Measurements from ENCODE around the gene CES1.
"Not testable (repeated sequence)": the region's sequence is repeated elsewhere in the genome, so short reads cannot be mapped to it uniquely, and the experiment has no call there.

CES1 gene

DNA sequence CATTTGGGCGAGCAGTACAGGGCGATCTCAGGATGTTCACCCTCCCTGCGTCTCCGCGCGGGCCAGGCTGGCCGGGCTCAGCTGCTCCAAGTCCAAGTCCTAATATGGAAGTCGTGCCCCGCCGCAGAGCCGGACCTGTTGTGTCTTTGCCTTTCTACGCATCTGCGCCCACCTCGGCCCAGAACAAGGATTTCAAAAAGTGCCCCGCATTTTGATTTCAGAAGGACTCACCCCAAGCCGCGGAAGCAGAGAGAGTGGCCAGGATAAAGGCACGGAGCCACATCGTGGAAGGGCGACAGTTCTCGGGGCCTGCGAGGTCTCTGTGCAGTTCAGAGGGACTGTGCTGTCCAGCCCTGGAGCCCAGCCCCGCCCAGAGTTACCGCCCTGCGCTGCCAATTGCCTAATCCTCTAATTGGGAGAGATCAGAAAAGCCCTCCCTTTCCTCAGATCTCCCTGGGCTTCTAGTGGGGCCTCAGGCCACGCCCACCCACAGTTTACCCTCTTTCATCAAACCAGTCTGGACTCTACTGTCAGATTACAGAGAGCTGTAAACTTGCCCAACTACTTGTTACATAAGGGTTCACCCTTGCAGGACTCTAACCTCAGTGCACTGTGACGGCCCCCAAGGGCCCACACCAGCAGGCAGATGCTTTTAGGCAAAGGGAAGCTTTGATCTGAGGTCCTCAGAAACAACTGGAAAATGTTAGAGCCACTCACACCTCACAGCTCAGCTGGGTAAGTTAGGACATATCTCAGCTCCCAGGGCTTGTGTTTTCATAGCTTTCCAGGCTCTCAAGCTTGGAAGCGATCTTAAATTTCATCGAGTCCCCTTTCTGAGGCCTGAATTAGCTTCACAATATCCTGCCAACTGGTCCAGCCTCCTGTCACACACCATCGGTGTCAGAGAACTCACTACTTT is at the start of gene CES1:
Gene CES1 (minus strand): TSS at position 324 of the 919 bp plus-strand sequence. CDS start 41 bp downstream, at position 283.
- peak in 2 of 10 donors; percentile 71 to 83 for DNase-seq

DNA sequence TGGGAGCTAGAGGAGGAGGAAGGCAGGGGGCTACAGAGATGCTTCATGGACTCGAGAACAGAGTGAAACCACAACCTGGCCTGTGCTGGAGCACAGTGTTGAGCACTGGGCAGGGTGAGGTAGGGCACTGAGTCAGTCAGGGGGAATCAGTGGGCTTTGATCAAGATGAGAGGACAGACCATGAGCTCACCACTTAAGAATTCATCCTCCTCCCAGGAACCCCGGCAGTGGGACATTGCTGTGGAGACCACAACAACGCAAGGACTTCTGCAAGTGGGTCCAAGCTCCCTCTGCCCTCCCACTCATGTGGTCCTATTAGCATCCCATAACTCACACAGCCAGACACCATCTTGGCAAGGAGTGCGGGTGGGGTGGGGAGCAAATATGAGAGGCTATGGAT is 44.0 kb upstream of the CES1 start:
- DNase-seq: no peak
- intact Hi-C loops (cut with DNase I): no loop called here

More for the DNA sequence above, at the start of gene CES1:
- intact Hi-C loops (cut with DNase I): no loop called here

DNA sequence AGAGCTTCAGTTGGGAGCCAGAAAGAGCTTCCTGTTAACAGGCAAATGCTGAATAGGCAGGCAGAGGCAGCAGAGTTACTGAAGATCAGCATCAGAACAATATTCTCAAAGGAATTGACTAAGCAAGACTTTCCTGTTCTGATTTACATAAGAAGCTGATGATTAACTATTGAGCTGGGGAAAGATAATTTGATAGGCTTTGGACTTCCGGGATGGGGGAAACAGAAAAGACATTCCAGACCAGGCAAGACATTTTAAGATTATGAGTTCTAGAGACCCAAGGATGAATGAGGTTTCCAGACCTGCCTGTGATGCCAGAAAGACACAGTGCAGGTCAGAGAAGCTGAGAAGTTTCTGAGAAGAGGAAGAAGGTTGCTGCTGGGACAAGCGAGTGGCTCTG is 42.4 kb upstream of the CES1 start, which contains the start of gene CES5A:
Gene CES5A (minus strand): TSS at position 101 of the 400 bp plus-strand sequence. CDS start 152 bp downstream, outside the sequence.
- intact Hi-C loops (cut with DNase I): no loop called here
- DNase-seq: no peak

DNA sequence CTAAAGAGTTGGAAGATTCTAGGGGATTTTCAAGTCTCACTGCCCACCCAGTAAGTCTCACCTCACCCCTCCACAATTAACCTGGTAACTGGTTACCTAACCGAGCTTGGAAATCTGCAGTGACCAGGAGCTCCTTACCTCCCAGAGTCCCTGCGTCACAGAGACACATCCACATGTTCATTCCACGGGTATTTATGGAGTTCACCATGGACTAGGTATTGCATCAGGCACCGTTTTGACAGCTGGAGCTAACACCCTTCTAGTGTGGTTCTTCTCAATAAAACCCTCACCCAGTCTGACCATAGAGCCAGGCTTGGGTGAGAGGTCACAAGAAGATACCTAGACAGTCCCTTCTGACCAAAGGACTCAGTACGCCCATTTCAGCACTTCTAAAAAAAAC is 40.2 kb upstream of the CES1 start:
- no peak for DNase-seq
- intact Hi-C loops (cut with DNase I): no loop called here

DNA sequence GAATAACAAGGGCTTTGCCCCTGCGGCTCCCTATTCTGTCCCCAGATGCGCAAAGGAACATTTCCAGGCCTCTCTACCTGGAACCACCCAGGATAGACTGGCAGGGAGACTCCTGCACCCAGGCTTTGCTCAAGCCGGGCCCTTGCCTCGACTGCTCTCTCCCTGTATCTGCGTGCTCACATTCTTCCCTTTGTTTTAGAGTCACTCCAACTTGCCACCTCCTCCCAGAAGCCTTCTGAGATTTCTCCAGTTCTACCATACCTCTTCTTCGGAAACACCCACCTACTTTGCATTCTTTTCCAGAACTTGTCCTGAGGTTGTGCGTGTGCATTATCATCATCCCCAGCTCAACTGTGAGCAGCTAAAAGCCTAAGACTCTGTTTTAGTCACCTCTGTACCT is 39.2 kb upstream of the CES1 start:
- no peak for DNase-seq
- intact Hi-C loops (cut with DNase I): no loop called here

DNA sequence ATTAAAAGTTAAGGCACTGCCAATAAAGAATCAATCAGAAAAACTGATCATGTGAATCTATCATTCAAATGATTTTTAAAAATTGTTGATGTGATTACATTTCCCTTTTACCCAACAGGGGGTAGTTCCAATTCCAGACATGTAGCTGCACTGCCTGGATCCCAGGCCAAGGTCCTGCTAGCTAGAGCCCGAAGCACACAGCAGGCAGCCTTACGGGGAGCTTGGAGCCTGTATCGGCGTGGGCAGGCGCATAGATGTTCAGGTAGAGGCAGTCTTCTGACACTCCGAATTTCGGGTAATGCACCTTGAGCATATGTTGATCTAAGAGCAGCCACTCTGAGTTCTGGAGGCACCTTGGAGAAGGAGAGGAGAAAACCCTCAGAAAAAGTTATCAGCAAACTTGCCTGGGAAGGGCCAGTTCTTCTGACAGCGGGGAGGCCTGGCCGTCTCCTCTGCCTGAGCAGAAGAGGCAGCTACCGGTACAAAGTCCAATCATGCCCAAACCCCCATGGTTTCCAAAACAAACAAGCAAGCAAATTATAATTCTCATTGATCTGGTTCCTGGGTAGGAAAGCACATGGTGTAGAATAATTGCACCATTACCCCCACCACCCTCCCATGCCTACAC is 38.6 kb upstream of the CES1 start:
- no peak for DNase-seq
- intact Hi-C loops (cut with DNase I): no loop called here

DNA sequence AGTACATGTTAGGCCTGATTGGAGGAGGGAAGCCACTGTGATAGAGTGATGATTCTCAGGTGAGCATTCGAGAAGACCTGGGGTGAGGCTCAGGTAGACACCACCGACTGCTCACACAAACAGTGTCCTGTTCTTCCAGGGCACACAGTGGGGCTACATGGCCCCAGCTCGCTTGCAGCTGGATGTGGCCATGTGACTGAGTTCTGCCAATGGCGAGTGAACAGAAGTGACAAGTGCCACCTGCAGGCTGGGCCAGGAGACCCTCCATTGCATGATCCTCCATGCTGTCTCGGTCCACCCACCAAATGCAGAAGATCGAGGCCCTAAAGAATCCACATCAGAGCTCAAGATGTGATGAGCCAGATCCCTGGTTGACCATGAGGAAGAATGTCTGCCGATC is 36.1 kb upstream of the CES1 start:
- peak in 1 of 10 donors; percentile 35 for DNase-seq
- intact Hi-C loops (cut with DNase I): no loop called here

DNA sequence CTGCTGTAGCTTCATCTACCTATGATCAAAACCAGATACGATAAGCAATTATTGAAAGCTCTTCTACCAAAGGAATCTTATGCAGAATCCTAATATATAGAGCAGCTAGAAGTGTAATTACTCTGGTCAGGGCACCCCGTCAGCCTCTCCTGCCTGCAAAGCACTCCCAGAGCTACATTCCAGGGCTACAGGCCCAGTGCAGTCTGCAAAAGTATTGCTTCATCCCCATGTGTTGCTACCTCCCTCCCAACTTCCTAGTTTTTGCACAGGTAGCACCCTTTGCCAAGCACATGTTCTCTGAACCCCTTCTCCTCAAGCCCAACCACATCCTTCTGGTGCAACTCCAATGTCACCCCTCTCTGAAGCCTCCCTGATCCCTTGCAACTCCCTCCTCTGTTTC is 35.2 kb upstream of the CES1 start:
- intact Hi-C loops (cut with DNase I): no loop called here
- DNase-seq: peak in 1 of 10 donors; percentile 43

DNA sequence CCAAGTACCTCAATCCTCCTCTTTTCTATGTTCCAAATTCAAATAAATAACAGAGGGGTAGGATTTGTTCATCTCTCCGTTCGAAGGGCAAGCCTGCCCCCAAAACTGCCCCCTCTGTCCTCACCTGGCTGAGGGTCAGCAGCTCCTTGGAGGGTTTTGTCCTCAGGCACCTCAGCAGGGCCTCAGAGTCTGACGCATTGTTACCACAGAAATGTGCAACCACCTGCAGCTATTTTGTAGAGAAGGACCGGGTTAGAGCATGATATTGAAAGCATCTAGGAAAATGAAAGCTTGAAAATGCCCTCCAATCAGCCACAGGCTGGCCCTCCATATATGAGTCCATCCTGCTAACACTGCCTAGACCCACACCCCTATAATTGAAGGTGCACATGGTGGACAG is 28.4 kb upstream of the CES1 start:
- peak in 1 of 10 donors; percentile 26 for DNase-seq
- intact Hi-C loops (cut with DNase I): no loop called here

DNA sequence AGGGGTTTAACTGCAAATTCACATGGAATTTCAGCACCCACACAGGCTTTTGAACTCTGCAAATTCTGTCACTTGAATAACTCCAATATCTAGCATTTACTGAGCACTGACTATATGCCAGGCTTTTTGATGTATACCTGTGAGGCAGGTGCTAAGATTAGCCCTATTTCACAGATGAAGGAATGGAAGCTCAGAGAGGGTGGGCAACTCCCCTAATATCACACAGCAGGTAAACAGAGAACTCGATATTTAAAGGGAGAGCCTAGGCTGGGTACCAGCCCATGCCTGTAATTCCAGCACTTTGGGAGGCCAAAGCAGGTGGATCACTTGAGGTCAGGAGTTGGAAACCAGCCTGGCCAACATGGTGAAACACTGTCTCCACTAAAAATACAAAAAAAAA is 24.8 kb upstream of the CES1 start:
- intact Hi-C loops (cut with DNase I); DNase-seq: not testable (repeated sequence)

DNA sequence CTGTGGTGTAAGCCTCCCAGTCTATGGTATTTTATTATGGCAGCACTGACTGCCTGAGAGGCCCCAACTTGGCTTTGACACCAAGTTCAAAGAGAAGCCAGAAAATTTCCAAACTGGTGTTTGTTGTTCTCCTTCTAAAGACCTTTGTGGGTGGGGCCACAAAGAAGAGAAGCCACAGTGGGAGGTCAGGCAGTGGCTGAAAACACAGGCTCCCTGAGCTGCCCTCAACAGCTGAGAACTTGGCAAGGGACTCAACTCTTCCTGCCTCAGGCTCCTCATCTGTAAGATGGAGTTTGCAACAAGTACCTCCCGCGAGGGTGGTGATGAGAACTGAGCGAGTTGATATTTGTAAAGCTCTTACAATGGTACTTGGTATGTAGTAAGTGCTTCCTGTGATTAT is 24.1 kb upstream of the CES1 start:
- no peak for DNase-seq
- intact Hi-C loops (cut with DNase I): no loop called here

DNA sequence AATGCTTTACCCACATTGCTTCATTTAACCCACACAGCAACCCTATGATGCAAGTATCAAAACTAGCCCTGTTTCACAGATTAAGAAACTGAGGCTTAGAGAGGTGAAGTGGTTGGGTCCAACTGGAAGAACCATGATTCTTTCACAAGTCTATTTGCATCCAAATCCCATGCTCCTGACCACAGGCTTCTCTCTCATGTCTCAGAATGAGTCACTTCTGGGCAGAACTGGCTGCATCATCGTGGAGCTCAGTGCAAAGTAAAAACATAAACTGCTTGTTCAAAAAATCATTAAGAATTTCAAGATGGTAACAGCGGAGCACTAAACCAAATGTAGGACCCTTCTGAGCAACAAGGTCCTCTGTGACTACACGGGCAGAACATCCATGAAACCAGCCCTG is 20.2 kb upstream of the CES1 start:
- intact Hi-C loops (cut with DNase I): no loop called here
- no peak for DNase-seq

DNA sequence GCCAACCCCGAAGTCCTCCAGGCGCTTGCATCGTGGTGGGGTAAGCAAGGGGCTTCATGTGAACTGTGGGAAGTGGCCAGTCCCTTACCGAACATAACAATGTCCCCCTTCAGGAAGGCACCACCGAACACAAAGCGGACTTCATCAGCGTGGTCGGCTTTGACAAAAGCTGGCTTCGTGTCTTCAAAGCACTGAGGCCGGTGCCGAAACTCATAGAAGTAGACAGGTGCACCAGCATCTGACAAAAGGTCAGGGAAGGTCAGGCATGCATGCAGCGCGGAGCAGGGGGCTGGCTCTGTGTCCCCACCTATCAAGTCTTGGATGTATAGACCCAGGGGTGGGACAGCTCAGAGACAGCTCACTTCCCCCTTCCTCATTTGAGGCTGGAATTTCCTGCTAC is 16.6 kb upstream of the CES1 start:
- intact Hi-C loops (cut with DNase I): no loop called here
- no peak for DNase-seq

DNA sequence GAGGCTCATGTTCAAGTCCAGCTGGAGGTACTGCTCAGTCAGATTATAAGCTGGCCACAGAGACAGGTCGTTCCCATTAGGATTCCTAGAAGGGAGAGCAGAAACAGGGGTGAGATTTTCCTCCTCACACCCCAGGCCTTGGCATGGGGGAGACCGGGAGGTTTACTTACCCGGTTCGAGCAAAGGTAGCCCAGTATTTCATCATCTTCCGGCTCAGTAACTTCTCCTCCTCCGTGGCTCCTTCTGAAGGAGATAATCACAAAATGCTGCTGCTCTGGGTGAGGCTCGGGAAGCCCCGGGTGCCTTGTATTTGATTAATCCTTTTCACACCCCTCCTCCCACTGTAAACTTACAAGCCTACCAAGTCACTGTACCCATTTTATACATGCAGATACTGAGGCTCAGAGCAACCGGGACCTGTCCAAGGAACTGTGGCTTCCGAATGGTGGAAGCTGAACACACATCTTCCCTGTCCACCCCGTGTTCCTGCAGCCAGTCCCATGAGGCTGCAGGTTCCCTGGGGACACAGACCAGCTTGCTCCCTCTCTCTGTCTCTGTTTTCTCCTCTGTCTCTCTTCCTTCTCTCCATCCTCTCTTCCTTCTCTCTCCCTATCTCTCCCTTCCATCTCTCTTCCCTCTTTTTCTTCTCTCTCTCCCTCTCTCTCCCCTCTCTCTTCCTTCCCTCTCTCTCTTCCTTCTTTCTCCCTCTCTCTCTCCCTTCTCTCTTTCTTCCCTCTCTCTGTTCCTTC is 13.9 kb upstream of the CES1 start:
- intact Hi-C loops (cut with DNase I): no loop called here
- no peak for DNase-seq

DNA sequence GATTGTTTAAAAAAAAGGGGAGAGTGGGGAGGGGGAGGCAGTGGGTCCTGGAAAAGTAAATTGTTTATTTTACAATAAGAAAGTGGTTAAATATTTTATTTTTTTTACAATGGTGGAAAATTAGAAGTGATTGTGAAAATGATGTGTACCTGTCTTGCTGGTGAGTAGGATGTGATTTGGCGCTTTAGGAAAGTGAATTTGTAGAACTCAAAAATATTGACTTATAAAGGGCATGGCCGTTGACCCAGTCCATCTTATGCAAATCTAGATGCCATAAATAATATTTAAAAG is 10.2 kb upstream of the CES1 start:
- intact Hi-C loops (cut with DNase I): loop anchor here (2.0 kb wide), 1 partner anchor 378 kb away; no protein-coding TSS in a partner anchor
- DNase-seq: no peak

DNA sequence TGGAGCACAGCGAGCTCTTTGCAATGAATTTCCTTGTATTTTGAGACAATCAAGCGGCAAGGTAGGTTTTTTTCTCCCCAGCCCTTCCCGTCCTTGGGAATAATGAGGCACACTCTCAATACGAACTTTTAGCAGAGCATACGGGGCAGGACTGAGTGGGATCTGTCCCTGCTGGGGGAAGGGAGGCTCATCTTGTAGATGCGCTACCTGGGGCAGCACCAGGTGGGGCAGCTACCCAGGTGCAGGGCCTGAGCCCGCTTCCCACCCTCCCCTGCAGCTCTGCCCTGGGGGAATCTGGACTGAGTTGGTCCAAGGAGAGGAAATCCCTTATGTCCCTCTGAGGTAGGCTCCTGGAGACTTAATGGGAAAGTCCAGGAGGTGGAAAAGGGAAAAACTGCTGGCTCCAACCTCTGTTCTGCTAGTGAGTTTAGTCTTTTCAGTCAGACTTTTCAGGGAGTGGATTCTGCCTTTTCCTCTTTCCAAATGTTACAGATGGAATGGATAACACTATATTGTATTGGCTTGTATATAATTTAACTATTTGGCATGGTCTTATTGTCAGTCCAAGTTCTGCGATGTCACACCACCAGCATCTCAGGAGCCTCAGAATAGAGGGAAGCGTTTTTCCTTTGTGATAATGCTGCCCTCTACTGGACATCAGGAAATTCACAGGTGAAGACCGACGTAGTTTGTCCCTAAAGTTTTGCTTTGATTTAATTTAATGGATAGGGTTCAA is 9.6 kb upstream of the CES1 start:
- intact Hi-C loops (cut with DNase I): loop anchor here (1.0 to 2.0 kb wide), 2 partner anchors 130 to 378 kb away; no protein-coding TSS in a partner anchor
- peak in 3 of 10 donors; percentile 14 to 30 (median 24) for DNase-seq

DNA sequence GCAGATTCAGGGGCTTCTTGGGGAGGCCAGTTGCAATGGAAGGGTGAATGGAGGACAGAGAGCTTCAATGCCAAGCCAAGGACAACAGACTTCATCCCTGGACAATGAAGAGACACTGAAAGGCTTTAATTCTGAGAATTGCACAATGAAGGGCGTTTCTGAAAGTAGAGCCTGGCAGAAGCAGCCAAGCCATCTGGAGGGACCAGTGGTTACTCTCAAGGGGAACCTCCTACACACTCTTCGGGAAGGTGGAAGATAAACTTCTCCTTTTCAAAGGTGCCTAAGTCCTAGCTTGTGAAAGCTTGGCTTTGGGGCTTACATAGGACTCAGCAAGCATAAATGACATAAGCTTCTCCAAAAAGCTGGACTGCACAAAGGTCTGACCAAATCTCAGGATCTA is 6.2 kb upstream of the CES1 start:
- intact Hi-C loops (cut with DNase I): no loop called here
- DNase-seq: no peak

DNA sequence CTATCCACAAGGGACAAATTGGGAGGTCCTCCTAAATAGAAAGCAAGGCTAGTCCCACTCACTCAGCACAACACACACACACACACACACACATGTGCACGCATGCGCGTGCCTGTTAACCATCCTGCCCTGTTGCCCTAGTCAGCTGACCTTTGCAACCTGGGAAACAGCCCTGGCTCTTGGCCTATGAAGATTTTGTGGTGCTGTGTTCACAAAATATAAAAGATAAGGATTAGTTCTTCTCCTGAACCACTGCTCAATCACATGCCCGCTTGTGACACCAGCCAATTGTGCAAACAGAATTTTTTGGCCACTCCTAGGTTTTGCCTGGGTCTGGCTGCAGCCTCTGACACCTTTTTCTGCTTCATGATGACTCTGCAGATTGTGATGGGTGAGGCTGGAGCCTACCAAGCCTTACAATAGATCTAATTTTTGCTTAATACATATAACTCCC is 3.3 kb upstream of the CES1 start:
- no peak for DNase-seq
- intact Hi-C loops (cut with DNase I): no loop called here

DNA sequence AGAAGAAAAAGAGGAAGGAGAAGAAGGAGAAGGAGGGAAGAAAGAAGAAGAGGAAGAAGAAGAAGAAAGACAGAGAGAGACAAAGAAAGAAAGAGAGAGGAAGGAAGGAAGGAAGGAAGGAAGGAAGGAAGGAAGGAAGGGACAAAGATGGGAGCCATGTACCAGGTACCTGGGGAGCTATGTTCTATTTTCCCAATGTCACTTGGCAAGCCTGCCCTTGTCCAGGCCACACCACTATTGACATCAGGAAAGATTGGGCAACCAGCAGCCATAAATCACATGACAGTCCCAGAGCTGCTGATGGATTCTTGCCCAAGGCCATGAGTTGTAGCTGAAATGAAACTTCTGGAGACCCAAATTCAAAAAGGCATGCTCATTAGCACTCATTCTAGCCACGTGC is 2.7 kb upstream of the CES1 start:
- DNase-seq: no peak
- intact Hi-C loops (cut with DNase I): no loop called here

DNA sequence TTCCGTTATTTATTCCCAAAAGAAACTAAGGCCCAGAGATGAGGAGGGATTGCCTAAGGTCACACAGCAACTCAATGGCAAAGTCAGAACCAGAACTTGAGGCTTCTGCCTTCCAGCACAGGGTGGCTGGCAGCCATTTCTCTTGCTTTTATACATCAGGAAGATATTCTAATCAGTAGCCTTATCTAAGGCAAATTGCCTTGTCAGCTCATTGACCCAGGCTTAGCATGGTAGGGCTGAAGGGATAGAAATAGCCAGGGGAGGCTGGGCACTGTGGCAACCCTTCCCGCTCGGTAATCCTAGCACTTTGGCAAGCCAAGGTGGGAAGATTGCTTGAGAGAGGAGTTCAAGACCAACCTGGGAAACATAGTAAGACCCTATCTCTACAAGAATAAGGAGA is 2.3 kb upstream of the CES1 start:
- DNase-seq; intact Hi-C loops (cut with DNase I): not testable (repeated sequence)
